ENCODE results near the gene EME2.

The EME2 gene

GRCh38 chr16:1767116-1767994, 5.3 kb upstream of the EME2 start:
- DNase-seq (ENCODE audit: low read depth), result no peak

- DNase-seq (ENCODE audit: low read depth), result no peak
These were observed 4.4 kb upstream of the EME2 start for GRCh38 chr16:1768061-1768766.

- DNase-seq (ENCODE audit: low read depth), result no peak
These were observed 3.7 kb upstream of the EME2 start for GRCh38 chr16:1768767-1769401.

GRCh38 chr16:1769402-1770300, 3.0 kb upstream of the EME2 start:
- DNase-seq (ENCODE audit: low read depth), result no peak

GRCh38 chr16:1770328-1771187, 2.1 kb upstream of the EME2 start:
- DNase-seq (ENCODE audit: low read depth), result no peak

GRCh38 chr16:1771188-1771863, 1.3 kb upstream of the EME2 start, which contains the start of gene NME3:
TSS of gene NME3 (minus strand) at chr16:1771543. CDS start at chr16:1771534, 9 bp downstream.
- DNase-seq (ENCODE audit: low read depth), result no peak

GRCh38 chr16:1771864-1772361, 697 bp upstream of the EME2 start:
- no peak for DNase-seq (ENCODE audit: low read depth)

- DNase-seq (ENCODE audit: low read depth), result no peak
These were observed 495 bp downstream of the EME2 start, which contains the start of gene MRPS34 for GRCh38 chr16:1772908-1773702. TSS of gene MRPS34 (minus strand) at chr16:1773134. CDS start at chr16:1773119, 15 bp downstream.

GRCh38 chr16:1773703-1774447, 1.3 kb downstream of the EME2 start:
- DNase-seq (ENCODE audit: low read depth), result no peak

GRCh38 chr16:1774448-1774780, 1.8 kb downstream of the EME2 start:
- DNase-seq (ENCODE audit: low read depth), result no peak

GRCh38 chr16:1775006-1775845, 2.6 kb downstream of the EME2 start:
- DNase-seq (ENCODE audit: low read depth), result no peak

GRCh38 chr16:1775846-1776671, 3.4 kb downstream of the EME2 start:
- DNase-seq (ENCODE audit: low read depth), result no peak

- no peak for DNase-seq (ENCODE audit: low read depth)
These were observed 4.0 kb downstream of the EME2 start for GRCh38 chr16:1776672-1776955.

GRCh38 chr16:1776991-1777374, 4.4 kb downstream of the EME2 start:
- no peak for DNase-seq (ENCODE audit: low read depth)

- DNase-seq (ENCODE audit: low read depth), result no peak
These were observed 5.0 kb downstream of the EME2 start for GRCh38 chr16:1777375-1778199.
